SK-N-SH (cell line): ENCODE data around the gene JKAMP.

Experiments used
- ELF1 ChIP-seq: IDR thresholded peaks from 2 replicates; pipeline ENCODE4 v1.4.0; 2012
- EP300 ChIP-seq, 2 experiments: IDR thresholded peaks; 2 replicates each; pipeline versions ENCODE4 v1.4.0 to v1.6.1; 2012; ENCODE audit warnings: borderline replicate concordance in 1 of 2, low read depth in 1 of 2, low read length in 1 of 2
- MXI1 ChIP-seq: IDR thresholded peaks from 2 replicates; pipeline ENCODE4 v1.6.1; 2012; ENCODE audit warnings: mild to moderate bottlenecking, low read depth, low read length, improper control_type of control experiment
- POLR2AphosphoS5 ChIP-seq: IDR thresholded peaks from 2 replicates; pipeline ENCODE4 v1.6.1; 2012; ENCODE audit warnings: low read depth, low read length
- RAD21 ChIP-seq: IDR thresholded peaks from 2 replicates; pipeline ENCODE4 v1.6.1; 2012; ENCODE audit warnings: mild to moderate bottlenecking, low read length
- SMC3 ChIP-seq: IDR thresholded peaks from 2 replicates; pipeline ENCODE4 v1.6.1; 2012; ENCODE audit warnings: low read depth, low read length, improper control_type of control experiment
- TAF1 ChIP-seq: IDR thresholded peaks from 2 replicates; pipeline ENCODE4 v1.6.1; 2012; ENCODE audit warnings: low read depth, mild to moderate bottlenecking, low read length, moderate library complexity, borderline replicate concordance
- TEAD4 ChIP-seq: IDR thresholded peaks from 2 replicates; pipeline ENCODE4 v1.4.0; 2012; ENCODE audit warnings: mild to moderate bottlenecking, borderline replicate concordance; ENCODE audit not compliant: insufficient read depth
- TF ChIP-seq, protein P1 (sequence below): IDR thresholded peaks from 2 replicates; pipeline ENCODE4 v1.6.1; 2012; ENCODE audit warnings: mild to moderate bottlenecking, low read depth, low read length, moderate library complexity
- TF ChIP-seq, protein P2 (sequence below): fragments of 150-350 bp; IDR thresholded peaks from 2 replicates; pipeline ENCODE4 v1.6.1; 2017; ENCODE audit warnings: antibody characterized with exemption, low read length, low read depth, borderline replicate concordance
- TF ChIP-seq, protein P3 (sequence below): fragments of 200-600 bp; sonication (generic); IDR thresholded peaks from 2 replicates; pipeline ENCODE4 v1.6.1; 2017; ENCODE audit warnings: antibody characterized with exemption, mild to moderate bottlenecking, moderate library complexity
- TF ChIP-seq, protein P4 (sequence below): IDR thresholded peaks from 2 replicates; pipeline ENCODE4 v1.4.0; 2012; ENCODE audit warnings: low read depth

DNA sequence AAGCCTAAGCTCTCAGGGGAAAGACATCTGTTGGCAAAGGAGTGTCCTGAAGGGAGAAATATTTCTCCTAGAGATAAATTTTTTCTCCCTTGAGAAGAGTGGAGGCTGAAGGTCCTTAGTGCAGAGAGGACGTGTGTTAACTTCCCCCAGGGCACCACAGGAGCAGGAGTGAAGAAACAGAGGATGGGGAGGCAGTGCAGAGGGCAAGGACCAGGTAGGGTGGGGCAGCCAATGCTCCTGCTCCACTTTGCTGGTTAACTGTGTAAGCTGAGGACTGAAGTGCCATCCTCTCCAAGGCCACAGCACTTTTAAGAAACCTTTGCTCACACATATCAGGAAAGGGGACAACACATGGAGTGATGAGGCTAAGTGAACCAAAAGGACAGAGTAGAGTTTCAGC is 4.2 kb upstream of the JKAMP start:
- TF ChIP-seq, protein P1, sequence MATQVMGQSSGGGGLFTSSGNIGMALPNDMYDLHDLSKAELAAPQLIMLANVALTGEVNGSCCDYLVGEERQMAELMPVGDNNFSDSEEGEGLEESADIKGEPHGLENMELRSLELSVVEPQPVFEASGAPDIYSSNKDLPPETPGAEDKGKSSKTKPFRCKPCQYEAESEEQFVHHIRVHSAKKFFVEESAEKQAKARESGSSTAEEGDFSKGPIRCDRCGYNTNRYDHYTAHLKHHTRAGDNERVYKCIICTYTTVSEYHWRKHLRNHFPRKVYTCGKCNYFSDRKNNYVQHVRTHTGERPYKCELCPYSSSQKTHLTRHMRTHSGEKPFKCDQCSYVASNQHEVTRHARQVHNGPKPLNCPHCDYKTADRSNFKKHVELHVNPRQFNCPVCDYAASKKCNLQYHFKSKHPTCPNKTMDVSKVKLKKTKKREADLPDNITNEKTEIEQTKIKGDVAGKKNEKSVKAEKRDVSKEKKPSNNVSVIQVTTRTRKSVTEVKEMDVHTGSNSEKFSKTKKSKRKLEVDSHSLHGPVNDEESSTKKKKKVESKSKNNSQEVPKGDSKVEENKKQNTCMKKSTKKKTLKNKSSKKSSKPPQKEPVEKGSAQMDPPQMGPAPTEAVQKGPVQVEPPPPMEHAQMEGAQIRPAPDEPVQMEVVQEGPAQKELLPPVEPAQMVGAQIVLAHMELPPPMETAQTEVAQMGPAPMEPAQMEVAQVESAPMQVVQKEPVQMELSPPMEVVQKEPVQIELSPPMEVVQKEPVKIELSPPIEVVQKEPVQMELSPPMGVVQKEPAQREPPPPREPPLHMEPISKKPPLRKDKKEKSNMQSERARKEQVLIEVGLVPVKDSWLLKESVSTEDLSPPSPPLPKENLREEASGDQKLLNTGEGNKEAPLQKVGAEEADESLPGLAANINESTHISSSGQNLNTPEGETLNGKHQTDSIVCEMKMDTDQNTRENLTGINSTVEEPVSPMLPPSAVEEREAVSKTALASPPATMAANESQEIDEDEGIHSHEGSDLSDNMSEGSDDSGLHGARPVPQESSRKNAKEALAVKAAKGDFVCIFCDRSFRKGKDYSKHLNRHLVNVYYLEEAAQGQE = no peak
- no peak for TF ChIP-seq RAD21
- no peak for TF ChIP-seq POLR2AphosphoS5
- TF ChIP-seq, protein P2, sequence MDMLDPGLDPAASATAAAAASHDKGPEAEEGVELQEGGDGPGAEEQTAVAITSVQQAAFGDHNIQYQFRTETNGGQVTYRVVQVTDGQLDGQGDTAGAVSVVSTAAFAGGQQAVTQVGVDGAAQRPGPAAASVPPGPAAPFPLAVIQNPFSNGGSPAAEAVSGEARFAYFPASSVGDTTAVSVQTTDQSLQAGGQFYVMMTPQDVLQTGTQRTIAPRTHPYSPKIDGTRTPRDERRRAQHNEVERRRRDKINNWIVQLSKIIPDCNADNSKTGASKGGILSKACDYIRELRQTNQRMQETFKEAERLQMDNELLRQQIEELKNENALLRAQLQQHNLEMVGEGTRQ = no peak
- TF ChIP-seq, protein P3, sequence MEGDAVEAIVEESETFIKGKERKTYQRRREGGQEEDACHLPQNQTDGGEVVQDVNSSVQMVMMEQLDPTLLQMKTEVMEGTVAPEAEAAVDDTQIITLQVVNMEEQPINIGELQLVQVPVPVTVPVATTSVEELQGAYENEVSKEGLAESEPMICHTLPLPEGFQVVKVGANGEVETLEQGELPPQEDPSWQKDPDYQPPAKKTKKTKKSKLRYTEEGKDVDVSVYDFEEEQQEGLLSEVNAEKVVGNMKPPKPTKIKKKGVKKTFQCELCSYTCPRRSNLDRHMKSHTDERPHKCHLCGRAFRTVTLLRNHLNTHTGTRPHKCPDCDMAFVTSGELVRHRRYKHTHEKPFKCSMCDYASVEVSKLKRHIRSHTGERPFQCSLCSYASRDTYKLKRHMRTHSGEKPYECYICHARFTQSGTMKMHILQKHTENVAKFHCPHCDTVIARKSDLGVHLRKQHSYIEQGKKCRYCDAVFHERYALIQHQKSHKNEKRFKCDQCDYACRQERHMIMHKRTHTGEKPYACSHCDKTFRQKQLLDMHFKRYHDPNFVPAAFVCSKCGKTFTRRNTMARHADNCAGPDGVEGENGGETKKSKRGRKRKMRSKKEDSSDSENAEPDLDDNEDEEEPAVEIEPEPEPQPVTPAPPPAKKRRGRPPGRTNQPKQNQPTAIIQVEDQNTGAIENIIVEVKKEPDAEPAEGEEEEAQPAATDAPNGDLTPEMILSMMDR = no peak
- no peak for TF ChIP-seq TAF1
- TF ChIP-seq EP300 (IDR thresholded peaks at IDR 0.05; ENCODE audit: borderline replicate concordance in 1 of 2, low read depth in 1 of 2, low read length in 1 of 2) = no peak
- TF ChIP-seq MXI1 = no peak
- TF ChIP-seq TEAD4 = no peak
- TF ChIP-seq, protein P4, sequence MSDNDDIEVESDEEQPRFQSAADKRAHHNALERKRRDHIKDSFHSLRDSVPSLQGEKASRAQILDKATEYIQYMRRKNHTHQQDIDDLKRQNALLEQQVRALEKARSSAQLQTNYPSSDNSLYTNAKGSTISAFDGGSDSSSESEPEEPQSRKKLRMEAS = no peak
- no peak for TF ChIP-seq ELF1
- TF ChIP-seq SMC3 = no peak
